GM18502 (cell line): ENCODE data around the gene AQP6.

Experiments
- ATAC-seq: cut with Tn5 transposase; IDR thresholded peaks from one replicate; pipeline ENCODE4 v1.9.1; 2021; ENCODE audit warnings: mild to moderate bottlenecking; ENCODE audit not compliant: unreplicated experiment, poor library complexity

Gene AQP6

DNA sequence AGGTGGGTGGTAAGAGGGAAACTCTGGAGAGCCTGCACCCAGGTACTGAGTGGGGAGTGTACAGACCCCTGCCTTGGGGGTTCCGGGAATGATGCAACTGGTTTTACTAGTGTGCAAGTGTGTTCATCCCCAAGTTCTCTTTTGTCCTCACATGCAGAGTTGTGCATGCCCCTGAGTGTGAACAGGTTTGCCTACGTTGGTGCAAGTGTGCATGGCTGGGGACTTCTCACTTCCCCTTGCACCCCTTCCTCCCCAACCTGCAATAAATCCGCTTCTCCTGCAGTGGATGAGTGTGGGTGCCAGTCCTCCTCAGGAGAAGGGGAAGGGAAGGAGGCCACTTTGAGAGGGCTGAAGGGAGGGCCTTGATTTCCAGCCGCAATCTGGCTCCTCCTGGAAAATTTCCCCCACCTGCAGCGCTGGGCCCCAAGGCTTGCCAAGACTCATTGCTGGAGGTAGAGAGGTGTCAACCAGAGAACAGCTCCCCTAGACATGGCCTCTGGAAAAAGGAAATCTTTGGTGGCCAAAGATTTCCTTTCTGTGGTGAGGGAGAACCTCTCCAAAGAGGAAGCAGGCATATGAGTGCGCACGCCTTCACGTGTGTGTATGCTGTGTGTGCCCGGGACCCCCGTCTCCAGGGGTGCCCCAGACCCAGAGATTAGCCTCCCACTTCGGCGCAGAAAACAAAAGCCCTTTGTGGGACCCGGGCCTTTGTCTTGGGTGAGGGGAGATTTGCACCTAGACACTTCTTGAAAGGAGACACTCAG is 16.7 kb upstream of the AQP6 start:
- ATAC-seq = no peak

DNA sequence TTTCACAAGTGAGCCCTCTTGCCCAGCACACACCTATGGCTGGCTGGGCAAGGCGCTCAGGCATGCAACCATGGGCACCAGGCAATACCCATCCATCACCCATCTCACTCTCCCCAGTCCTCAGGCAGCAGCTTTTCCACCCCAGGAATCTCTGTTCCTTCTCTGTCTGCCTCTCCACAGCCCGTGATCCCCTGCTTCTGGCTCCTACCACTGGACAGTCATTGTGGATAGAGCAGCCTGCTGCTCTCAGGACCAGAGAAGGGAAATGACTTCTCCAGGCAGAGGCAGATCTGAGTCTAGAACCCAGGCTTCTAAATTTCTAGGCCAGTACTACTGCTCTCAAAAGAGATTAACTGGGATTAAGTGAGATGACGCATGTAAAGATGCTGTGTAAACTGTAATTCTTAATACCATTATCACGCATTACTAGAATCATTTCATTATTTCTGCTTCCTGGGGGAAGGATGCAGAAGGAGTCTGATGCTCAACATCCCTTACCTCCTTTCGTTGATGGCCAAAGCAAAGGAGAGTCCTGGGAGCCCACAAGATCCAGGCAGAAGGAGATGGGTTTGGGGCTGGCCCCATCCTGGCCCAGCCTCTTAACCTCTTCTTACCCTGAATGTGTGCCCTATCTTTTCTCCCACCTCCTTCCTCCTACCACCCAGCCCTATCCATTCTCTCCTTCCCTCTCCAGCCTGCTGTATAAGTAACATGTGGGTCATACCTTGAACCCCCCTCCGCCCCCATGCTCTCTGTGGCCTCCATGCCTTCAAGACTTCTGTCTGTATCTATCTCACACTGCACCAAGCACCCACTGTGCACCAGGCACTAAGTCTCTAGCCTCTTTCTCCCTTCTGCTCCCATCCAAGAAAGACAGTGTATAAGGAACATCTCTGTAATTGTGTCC is 15.8 kb upstream of the AQP6 start:
- no peak for ATAC-seq

DNA sequence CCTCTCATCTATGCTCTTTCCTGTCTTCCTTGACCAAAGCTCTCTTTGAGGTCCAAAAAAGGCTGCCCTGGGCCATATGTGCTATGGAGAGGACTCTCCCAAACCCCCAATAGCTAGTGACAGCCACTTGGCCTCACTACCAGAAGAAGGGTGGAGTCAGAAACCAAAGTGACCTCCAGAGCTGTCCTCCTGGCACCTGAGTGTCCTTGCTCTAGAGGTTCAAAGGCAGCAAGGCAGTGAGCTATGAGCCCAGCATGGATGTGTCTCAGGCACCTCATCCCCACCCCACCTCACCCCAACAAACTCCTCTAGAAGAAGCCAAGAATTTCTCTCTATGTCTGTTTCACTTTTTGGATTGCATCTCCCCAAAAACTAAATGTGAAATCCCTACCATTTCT is 15.2 kb upstream of the AQP6 start:
- no peak for ATAC-seq

DNA sequence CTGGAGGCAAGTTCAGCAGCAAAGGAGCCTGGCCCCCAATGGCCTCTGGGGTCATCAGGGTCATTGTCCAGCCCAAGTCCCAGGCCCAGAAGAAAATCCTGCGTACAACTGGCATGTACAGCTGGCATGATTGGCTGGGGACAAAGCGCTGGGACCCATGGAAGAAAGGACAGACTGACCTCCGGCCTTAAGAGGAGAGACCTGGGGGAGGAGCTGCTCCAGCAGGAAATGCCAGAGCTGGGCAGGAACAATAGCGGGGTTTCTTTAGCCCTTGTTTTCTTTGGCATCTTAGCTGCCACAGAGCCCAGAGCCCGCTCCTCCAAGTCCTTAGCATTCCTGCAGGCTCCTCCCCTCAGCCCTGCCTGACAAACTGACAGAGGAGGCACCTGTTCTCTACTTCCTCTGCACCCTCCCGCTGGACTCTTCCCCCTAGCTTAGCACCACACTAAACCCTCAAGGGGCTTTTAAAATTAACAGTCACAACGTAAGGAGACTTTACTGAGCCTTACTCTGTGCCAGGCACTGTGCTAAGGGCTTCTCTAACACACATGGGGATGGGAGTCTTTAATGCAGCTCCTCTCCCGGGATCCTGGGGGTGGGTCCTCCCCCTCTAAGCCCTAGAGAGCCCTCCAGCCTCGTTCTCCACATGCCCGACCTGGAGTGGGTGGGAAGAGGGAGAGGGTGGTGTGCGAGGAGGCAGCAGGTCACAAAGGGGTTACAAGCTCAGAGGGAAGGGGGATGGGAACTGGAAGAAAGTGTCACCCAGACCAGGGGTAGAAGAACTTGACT is 12.9 kb upstream of the AQP6 start:
- ATAC-seq = no peak

DNA sequence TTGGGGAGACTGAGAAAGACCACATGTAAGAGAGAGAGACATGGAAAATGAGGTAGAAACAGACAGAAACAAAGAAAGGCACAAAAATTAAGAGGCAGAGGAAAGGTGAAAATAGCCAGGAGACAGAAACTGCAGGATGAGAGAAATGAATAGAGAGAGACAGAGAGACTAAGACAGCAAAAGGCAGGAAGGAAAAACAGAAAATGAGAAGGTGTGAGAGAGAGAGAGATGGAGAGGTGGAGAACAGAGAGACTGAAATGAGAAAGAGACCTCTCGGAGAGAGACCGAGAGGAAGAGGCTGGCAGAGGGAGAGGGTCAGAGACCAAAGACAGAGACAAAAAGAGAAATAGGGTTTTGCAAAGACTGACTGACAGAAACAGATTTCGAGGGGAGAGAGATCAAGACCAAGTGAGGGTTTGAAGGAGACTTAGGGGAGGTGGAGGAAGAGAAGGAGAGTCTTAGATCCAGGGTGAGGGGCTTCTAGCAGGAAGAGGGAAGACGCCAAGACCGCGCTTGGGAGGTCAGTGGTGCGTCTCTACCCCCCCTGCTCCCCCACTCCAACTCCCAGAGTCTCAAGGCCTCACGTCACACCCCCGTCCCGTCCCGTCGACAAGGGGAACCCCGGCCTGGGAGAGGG is 12.2 kb upstream of the AQP6 start:
- ATAC-seq = no peak

DNA sequence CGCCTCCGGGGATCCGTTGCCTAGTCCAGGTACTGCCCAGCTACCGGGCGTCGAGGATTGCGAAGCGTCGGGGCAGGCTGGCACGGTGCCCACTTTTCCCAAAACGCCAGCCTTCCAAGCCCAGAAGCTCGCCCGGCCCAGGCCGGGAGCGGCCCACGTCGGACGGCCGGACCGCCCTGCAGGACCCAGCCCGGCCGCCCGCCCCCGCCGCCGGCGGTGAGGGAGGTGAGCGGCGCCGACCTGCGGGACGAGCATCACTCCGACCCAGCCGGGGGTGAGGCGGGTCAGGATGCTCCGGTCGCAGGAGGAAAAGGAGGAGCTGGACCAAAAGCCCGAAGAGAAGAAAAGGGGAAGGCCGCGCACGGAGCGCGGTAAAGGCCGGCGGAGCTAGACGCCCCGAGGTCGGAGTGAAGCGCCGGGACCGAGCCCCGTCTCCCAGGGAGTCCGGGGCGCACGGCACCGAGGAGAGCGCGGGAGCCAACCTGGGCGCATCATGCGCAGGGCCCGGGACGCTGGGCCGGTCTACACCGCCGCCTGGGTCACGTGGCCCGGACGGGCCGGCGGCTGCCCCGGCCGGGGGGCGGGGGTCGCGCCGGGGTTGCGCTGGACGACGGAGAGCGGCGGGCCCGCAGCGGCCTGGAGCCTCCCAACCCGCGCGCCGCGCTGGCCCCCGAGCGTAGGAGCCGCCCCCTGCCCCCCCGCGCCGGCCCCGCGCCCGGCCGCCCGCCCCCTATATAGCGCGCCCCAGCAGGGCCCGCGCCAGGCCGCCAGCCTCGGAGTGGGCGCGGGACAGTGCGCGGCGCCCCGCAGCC is 11.4 kb upstream of the AQP6 start, which contains the start of gene AQP5:
TSS of gene AQP5 (plus strand) at position 762 of the 812 bp plus-strand sequence. CDS start 146 bp downstream, outside the sequence.
- no peak for ATAC-seq

DNA sequence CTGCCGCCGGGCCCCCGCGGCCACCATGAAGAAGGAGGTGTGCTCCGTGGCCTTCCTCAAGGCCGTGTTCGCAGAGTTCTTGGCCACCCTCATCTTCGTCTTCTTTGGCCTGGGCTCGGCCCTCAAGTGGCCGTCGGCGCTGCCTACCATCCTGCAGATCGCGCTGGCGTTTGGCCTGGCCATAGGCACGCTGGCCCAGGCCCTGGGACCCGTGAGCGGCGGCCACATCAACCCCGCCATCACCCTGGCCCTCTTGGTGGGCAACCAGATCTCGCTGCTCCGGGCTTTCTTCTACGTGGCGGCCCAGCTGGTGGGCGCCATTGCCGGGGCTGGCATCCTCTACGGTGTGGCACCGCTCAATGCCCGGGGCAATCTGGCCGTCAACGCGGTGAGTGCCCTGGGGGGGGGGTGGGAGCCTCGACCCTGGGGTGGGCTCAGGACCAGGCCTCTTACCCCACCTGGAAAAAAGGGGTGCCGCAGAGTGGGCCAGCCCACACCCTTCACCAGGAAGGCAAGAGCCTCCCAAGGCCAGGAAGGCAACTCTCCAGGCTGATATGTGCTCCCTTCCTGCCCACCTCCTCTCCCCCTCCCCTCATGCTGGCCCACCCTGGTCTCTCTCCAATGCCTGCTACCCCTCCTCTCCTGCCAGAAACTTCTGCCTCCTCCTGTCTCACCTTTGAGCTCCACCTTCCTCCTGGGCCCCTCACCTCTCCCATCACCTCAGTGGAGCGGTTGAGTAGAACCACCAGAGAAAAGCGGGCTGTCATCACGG is 10.6 kb upstream of the AQP6 start:
- no peak for ATAC-seq

DNA sequence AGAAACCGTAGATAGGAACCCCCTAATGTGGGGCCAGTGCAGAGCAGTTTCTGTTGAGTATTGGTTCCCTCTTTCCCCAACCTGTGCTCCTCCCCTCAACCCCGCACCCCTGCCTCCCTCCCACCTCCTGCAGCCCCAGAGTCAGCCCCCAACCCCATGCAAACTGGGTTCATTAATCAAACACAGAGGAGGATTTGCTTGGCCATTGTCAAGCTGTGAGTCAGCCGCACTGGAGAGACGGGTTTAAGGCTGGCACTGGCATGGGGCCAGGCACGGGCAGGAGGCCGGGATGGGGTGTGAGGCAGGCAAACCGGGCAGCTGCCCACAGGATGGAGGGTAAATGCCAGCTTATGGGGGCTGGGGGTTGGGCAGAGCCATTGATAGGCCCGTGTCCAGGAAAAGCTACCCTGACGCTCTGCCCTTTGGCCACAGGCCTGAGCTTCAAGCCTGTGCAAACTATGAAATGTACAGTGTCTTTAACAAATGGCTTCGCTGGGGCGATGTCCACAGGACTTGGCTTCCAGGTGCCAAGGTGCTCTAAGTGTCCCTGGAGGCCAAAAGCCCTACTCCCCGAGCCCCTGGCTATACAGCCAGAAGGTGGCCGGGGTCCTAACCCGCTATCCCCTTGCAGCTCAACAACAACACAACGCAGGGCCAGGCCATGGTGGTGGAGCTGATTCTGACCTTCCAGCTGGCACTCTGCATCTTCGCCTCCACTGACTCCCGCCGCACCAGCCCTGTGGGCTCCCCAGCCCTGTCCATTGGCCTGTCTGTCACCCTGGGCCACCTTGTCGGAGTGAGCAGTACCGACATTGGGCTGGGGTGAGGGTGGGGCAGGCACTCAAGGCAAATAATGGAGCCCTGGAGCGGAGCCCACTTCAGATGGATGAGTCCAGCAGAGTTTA is 9.6 kb upstream of the AQP6 start:
- no peak for ATAC-seq

DNA sequence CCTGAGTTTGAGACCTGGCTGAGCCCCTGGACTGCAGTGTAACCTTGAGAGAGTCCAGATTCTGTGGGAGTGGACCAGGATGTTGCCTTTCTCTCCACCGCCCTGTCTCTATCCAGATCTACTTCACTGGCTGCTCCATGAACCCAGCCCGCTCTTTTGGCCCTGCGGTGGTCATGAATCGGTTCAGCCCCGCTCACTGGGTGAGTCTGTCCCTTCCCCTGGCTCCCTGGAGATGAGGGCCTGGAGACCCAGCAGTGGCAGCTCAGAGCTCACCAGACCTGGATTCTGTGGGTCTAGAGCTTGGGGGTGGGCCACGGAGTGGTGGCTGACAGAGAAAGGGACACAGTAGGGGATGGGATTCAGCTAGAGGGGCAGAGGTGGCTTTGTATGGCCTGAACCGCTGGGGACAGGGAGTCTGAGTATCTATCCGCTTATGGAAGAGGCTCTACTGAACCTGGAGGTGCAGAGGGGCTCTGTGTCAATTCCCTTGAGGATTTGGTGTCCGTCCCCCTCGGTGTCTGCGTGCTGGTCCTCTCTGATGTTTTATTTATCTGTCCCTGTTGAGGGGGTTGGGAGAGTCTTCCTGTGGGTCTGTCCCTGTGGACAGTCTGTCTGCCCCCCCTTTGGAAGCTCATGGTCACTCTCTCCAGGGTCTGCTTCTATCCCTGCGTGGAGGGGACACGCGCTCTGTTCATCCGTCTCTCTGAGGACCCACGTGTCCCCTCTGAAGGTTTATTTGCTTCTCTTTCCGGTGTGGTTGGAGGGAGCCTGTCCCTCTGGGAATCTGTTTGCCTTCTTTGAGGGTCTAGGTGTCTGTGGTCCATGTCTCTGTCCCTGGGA is 8.6 kb upstream of the AQP6 start:
- no peak for ATAC-seq

DNA sequence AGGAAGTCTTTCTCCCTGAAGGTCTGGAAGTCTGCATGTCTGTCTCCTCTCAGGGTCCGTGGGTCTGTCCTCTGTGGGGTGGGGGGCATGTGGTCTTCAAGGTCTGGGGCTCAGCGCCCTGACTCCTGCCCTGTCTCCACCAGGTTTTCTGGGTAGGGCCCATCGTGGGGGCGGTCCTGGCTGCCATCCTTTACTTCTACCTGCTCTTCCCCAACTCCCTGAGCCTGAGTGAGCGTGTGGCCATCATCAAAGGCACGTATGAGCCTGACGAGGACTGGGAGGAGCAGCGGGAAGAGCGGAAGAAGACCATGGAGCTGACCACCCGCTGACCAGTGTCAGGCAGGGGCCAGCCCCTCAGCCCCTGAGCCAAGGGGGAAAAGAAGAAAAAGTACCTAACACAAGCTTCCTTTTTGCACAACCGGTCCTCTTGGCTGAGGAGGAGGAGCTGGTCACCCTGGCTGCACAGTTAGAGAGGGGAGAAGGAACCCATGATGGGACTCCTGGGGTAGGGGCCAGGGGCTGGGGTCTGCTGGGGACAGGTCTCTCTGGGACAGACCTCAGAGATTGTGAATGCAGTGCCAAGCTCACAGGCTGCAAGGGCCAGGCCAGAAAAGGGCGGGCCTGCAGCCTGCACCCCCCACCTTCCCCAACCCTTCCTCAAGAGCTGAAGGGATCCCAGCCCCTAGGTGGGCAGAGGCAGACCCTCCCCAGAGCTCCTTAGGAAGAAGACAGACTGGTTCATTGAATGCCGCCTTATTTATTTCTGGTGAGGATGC is 7.7 kb upstream of the AQP6 start:
- no peak for ATAC-seq

DNA sequence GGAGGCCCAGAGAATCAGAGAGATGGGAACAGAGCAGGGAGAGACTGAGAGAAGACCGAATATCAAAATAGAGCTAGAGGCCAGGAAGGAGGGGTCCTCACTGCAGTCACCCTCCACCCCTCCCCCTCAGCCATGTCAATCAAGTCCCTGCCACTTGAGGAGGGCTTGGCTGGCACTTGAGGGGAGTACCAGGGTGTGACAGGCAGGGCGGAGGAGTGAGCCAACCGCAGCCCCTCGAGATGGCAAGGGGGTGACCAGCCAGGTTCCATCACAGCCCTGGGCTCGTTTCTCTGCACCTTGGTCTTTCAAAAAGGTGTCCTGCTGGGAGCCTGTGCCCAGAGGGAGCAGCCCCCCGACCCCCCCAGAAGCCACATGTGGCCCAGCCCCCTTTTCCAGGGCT is 6.9 kb upstream of the AQP6 start:
- ATAC-seq = no peak

DNA sequence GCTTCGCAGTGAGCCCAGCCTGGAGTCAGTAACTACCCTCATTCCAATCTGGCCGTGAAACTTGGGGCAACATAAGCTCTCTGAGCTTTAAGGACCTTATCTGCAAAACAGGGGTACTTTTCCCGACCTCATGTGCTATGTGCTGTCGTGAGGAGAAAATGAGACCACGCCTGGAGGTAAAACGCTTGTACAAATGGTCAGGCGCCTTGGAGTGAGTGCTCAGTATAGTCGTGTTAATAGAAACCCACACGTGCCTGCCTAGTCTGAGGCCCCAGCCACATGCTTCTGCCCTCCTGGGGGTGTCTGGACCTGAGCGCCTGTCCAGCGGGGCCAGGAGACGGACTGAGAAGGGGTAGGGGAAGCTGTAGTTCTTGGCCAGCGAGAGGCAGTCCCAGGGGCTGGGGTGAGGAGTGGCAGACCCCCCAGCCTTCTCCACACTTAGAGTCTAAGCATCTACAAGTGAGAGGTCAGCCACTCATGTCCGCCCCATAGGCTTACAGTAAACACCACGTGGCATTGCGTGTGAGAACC is 6.2 kb upstream of the AQP6 start:
- no peak for ATAC-seq

DNA sequence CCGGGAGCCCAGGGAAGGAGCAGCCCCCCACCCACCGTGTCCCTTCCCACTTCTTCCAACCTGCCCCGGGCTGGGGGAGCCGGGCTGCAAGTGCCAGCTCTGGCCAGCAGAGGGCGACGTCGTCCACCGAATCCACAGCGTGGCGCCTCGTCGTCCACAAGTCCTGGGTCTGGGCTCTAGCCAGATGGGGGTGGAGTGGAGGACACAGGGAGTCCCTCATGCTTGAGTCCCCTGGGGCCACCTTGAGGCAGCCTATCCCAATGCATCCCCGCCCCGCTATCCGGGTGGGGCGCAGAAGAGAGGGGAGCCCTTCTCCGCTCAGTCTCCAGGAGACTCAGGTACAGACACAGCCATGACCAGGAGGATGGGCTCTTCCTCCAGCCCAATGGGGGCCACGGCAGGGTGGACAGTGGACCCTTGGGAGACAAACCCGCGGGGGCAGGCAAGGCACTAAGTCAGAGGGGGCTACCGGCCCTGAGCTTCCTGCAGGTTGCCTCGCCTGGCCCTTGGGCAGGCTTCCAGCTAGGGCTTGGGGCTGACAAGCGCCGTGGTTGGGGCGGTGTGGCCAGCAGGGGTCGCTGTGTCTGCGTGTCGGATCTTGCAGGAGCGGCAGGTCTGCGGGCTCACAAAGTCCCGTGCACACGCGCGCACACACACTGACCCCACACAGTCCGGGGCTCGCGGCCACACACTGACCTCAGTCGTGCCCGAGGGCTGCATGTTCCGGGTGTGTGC is 5.5 kb upstream of the AQP6 start:
- peak; percentile 66 for ATAC-seq

DNA sequence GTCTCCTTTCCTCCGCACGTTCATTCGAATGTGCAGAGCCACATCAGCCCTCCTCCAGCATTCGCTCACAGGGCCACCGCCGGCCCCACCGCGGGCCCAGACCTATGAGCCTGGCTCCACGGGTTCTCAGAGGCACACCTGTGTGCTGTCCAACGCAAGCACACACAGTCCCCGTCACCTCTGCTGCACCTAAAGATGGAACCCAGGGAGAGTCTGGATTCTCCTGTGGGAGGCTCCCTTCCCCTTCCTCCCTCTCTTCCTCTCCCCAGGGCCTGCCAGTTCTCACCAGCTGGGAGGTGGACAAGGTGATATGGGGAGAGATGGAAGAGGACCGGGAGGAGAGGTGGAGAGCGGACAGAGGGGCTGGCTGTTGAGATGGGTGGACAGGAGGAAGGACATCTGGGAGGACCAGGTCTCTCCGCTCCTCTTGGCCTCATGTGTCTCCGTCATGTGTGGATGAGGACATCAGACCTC is 4.9 kb upstream of the AQP6 start:
- ATAC-seq = no peak

DNA sequence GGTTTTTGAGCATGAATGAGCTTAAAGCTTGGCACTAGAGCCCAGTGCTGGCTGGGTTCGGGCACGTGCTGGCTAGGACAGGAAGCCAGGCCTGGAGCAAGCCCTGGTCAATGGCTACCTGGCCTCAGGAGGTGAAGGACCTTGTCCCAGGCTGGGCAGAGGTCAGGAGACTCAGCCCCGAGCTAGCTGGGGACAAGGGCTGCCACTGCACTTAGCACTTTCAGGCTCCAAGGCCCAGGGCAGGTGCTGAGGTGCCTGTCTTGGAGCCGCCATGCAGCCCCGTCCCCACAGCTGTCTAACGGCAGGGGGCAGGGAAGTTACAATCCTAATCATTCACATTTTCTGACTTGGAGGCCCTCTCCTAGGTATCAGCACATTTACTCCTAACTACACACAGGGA is 4.3 kb upstream of the AQP6 start:
- no peak for ATAC-seq
